ENCODE measurements around the gene NCAPG2.

DNA sequence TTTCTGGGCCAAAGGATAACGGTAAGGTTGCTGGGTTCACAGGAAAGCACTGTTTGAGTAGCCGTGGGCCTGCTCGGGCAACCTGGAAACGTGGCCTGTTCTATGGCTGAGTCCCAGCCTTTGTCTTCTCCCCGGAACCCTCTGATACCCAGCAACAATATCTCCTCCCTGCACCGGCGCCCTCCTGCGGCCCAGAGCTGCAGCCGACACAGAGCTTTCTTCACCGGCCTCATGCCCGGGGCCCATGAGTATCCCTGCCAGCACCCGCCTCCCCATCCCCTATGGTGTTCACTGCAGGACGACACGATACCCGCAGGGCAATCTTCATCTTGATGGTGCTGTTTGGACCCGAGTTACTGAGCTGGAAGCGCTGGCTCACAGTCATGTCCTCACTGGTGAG lies 38.6 kb upstream of the NCAPG2 start:
- TF ChIP-seq, protein P1, sequence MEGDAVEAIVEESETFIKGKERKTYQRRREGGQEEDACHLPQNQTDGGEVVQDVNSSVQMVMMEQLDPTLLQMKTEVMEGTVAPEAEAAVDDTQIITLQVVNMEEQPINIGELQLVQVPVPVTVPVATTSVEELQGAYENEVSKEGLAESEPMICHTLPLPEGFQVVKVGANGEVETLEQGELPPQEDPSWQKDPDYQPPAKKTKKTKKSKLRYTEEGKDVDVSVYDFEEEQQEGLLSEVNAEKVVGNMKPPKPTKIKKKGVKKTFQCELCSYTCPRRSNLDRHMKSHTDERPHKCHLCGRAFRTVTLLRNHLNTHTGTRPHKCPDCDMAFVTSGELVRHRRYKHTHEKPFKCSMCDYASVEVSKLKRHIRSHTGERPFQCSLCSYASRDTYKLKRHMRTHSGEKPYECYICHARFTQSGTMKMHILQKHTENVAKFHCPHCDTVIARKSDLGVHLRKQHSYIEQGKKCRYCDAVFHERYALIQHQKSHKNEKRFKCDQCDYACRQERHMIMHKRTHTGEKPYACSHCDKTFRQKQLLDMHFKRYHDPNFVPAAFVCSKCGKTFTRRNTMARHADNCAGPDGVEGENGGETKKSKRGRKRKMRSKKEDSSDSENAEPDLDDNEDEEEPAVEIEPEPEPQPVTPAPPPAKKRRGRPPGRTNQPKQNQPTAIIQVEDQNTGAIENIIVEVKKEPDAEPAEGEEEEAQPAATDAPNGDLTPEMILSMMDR (IDR thresholded peaks at IDR 0.05) = no peak
- TF ChIP-seq POLR2A (IDR thresholded peaks at IDR 0.05) (no peak), POLR2AphosphoS5 (IDR thresholded peaks at IDR 0.05) (no peak)

Measured in gastroesophageal sphincter (tissue), 3 donors.